ENCODE measurements around the gene MMP7. TPM values are rescaled to one million over a fixed set of nuclear protein-coding genes. Genes with fewer than 3 reads are reported as not detected.

MMP7 gene
- total and polyA plus RNA-seq, 8 donors: 0.20 to 136 (median 0.52) TPM; not detected in 1

- Histone ChIP-seq H3K27me3 (no peaks in the 10 kb centered on the region), H3K9me3 (no peaks in the 10 kb centered on the region), H3K4me1 (no peaks in the 10 kb centered on the region), H3K27ac (peak overlapping the region in 1 of 2 donors; percentile 65), H3K36me3 (no peaks in the 10 kb centered on the region), H3K4me3 (no peak overlapping the region)
- intact Hi-C loops (cut with DNase I): no loop called here
- ATAC-seq (peak; percentile 76), DNase-seq (no peak)
- no peak for TF ChIP-seq CTCF (IDR thresholded peaks at IDR 0.05)
Measured at GRCh38 chr11:102553835-102554282, 23.3 kb upstream of the MMP7 start.

GRCh38 chr11:102552447-102553194, 22.1 kb upstream of the MMP7 start:
- intact Hi-C loops (cut with DNase I): no loop called here
- no peaks in the 10 kb centered on the region for H3K9me3 ChIP-seq
- no peaks in the 10 kb centered on the region for H3K4me1 ChIP-seq
- ATAC-seq (peak; percentile 79), DNase-seq (peak in 2 of 4 donors; percentile 37 to 56)
- H3K27ac ChIP-seq: peak overlapping the region; percentile 8 to 65
- no peaks in the 10 kb centered on the region for H3K36me3 ChIP-seq
- no peak overlapping the region for H3K4me3 ChIP-seq
- no peaks in the 10 kb centered on the region for H3K27me3 ChIP-seq
- TF ChIP-seq CTCF (IDR thresholded peaks at IDR 0.05): no peak

GRCh38 chr11:102552020-102552419, 21.5 kb upstream of the MMP7 start:
- peak; percentile 37 for ATAC-seq
- Histone ChIP-seq H3K27me3 (no peaks in the 10 kb centered on the region), H3K4me1 (no peaks in the 10 kb centered on the region), H3K4me3 (no peak overlapping the region), H3K36me3 (no peaks in the 10 kb centered on the region), H3K27ac (peak overlapping the region; percentile 8 to 50), H3K9me3 (no peaks in the 10 kb centered on the region)
- DNase-seq: no peak
- no peak for TF ChIP-seq CTCF (IDR thresholded peaks at IDR 0.05)
- intact Hi-C loops (cut with DNase I): no loop called here

- Histone ChIP-seq H3K27me3 (no peaks in the 10 kb centered on the region), H3K27ac (no peak overlapping the region), H3K4me1 (no peaks in the 10 kb centered on the region), H3K4me3 (no peak overlapping the region), H3K9me3 (no peaks in the 10 kb centered on the region), H3K36me3 (no peaks in the 10 kb centered on the region)
- intact Hi-C loops (cut with DNase I): no loop called here
- DNase-seq (no peak), ATAC-seq (no peak)
- TF ChIP-seq CTCF (IDR thresholded peaks at IDR 0.05): no peak
Measured at GRCh38 chr11:102551169-102551781, 20.7 kb upstream of the MMP7 start.

GRCh38 chr11:102546923-102547471, 16.4 kb upstream of the MMP7 start:
- H3K9me3 ChIP-seq: no peaks in the 10 kb centered on the region
- H3K27me3 ChIP-seq: no peaks in the 10 kb centered on the region
- TF ChIP-seq CTCF (IDR thresholded peaks at IDR 0.05): no peak
- intact Hi-C loops (cut with DNase I): no loop called here
- DNase-seq: no peak
- H3K36me3 ChIP-seq: no peaks in the 10 kb centered on the region
- H3K4me1 ChIP-seq: no peaks in the 10 kb centered on the region
- peak; percentile 35 for ATAC-seq
- no peak overlapping the region for H3K27ac ChIP-seq
- no peak overlapping the region for H3K4me3 ChIP-seq
